NCI-H146 treated with DMSO at 0.1 percent for 48 hours (cell line): ENCODE results near the gene JARID2.

Experiments
- DNase-seq: peaks from one replicate; lab custom pipeline; 2025; ENCODE audit not compliant: unreplicated experiment; lab: John Stamatoyannopoulos, UW

JARID2 gene

GRCh38 chr6:15370733-15371671 is 125.1 kb downstream of the JARID2 start:
- DNase-seq, result no peak

GRCh38 chr6:15372932-15373331 is 127.1 kb downstream of the JARID2 start:
- DNase-seq, result no peak

GRCh38 chr6:15374119-15374518 is 128.2 kb downstream of the JARID2 start:
- DNase-seq, result no peak

- DNase-seq, result no peak
Observed at GRCh38 chr6:15375018-15375417, 129.1 kb downstream of the JARID2 start.

GRCh38 chr6:15375638-15376290 is 129.9 kb downstream of the JARID2 start:
- no peak for DNase-seq

GRCh38 chr6:15376900-15377487 is 131.1 kb downstream of the JARID2 start:
- DNase-seq, result no peak

GRCh38 chr6:15378272-15378671 is 132.4 kb downstream of the JARID2 start:
- DNase-seq, result no peak

GRCh38 chr6:15378866-15379265 is 133.0 kb downstream of the JARID2 start:
- no peak for DNase-seq

- no peak for DNase-seq
Observed at GRCh38 chr6:15380351-15380750, 134.5 kb downstream of the JARID2 start.

- no peak for DNase-seq
Observed at GRCh38 chr6:15382089-15382488, 136.2 kb downstream of the JARID2 start.

- DNase-seq, result no peak
Observed at GRCh38 chr6:15382712-15383111, 136.8 kb downstream of the JARID2 start.

GRCh38 chr6:15384901-15385300 is 139.0 kb downstream of the JARID2 start:
- no peak for DNase-seq

- no peak for DNase-seq
Observed at GRCh38 chr6:15385521-15385920, 139.7 kb downstream of the JARID2 start.

- no peak for DNase-seq
Observed at GRCh38 chr6:15386110-15386755, 140.4 kb downstream of the JARID2 start.

GRCh38 chr6:15386756-15387112 is 140.9 kb downstream of the JARID2 start:
- no peak for DNase-seq

GRCh38 chr6:15387118-15387517 is 141.2 kb downstream of the JARID2 start:
- DNase-seq, result no peak

- DNase-seq, result no peak
Observed at GRCh38 chr6:15389084-15389764, 143.4 kb downstream of the JARID2 start.

- no peak for DNase-seq
Observed at GRCh38 chr6:15389765-15390723, 144.2 kb downstream of the JARID2 start.

- DNase-seq, result no peak
Observed at GRCh38 chr6:15391500-15391899, 145.6 kb downstream of the JARID2 start.

- no peak for DNase-seq
Observed at GRCh38 chr6:15392182-15392581, 146.3 kb downstream of the JARID2 start.
